GM18505 (cell line): Measurements from ENCODE around the gene CNTN4.

ENCODE experiments used
- ATAC-seq: cut with Tn5 transposase; IDR thresholded peaks from one replicate; pipeline ENCODE4 v1.9.1; 2021; ENCODE audit not compliant: unreplicated experiment
- POLR2A ChIP-seq: IDR thresholded peaks from 4 replicates; pipeline ENCODE4 v1.6.1; 2011; ENCODE audit warnings: borderline replicate concordance; ENCODE audit not compliant: insufficient read depth, insufficient read length; ENCODE audit errors: extremely low read depth

CNTN4 gene

DNA sequence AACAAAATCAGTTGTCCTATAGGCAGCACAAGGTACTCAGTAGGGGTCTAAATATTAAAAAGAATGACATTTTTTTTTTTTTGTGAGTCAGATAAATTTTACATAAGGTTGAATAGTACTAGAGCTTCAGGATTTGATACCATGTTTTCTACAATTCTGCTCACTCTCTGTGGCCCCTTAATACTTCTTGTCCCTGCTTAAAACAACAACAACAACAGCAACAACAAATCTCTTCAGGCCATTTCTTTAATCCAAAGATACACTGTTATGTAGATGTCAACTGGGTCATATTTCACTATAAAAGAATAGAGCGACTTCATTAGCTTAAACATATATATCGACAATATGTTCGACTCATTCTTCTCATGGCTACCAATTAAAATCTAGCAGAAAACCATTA, 1008.5 kb downstream of the CNTN4 start:
- no peak for ATAC-seq
- TF ChIP-seq POLR2A, result no peak
